Measurements from ENCODE around the gene RMND1. TPM values are rescaled to one million over a fixed set of nuclear protein-coding genes. Genes with fewer than 3 reads are reported as not detected.
A peak's percentile ranks its signal among the peaks of the same experiment; 100 is the strongest.

Gene RMND1
- total and polyA plus RNA-seq, 2 of the 13 experiments (the other 11 are each of a cell fraction or from before 2014, with no cell fraction given), result 34.0 to 72.5 TPM

DNA sequence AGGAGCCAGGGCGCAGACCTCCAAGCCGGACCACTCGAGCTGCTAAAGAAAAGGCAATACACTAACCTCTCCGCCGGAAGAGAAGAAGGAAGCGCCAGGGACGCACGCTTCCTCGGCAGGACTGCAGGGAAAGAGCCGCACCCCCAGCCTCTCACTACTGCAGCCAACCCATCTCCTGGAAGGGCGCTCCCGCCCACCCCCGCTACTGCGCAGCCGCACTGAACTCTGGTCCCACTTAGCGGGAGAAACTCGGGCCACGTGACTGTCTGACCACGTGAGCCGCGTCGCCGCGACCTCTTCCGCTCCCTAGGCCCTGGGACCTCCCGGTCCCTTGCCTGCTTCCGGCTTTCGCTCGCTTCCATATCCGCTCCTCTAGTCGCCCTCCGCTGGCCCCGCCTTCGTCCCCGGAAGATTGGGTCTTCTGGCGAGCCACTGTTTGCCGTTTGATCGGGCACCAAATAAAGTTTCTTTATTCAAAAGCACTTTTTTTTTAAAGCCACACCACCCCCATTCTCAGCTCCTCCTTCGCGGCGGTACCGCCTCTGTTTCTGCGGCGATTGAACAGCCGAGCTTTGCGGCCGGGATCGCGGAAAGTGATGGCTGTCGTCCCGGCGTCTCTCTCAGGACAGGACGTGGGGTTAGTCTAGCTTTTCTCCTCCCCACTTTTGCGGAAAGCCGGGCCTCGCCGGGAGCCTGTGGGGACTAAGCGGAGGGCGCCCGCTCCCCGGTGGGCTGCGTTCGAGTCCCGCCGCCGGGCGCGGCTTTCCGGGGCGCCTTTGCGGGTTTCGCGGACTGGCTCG, at the start of gene RMND1 (continued):
- TF ChIP-seq NR1H2 (CRISPR knock-in tag; IDR thresholded peaks at IDR 0.05; ENCODE audit: borderline replicate concordance, low read depth) (no peak), RFX3 (CRISPR knock-in tag; IDR thresholded peaks at IDR 0.05) (no peak), JDP2 (CRISPR knock-in tag; IDR thresholded peaks at IDR 0.05; ENCODE audit: borderline replicate concordance) (no peak), RORA (CRISPR knock-in tag; IDR thresholded peaks at IDR 0.05) (no peak), KLF6 (CRISPR knock-in tag; IDR thresholded peaks at IDR 0.05) (peak; percentile 90), SRSF1 (optimal IDR thresholded peaks at IDR 0.05; ENCODE audit: low read depth, low read length) (peak; percentile 43), HNRNPLL (IDR thresholded peaks at IDR 0.05; ENCODE audit: low read depth, low read length, poor library complexity, severe bottlenecking) (peak; percentile 93), SP2 (CRISPR knock-in tag; IDR thresholded peaks at IDR 0.05) (peak; percentile 79), SAFB2 (CRISPR knock-in tag; IDR thresholded peaks at IDR 0.05; ENCODE audit: borderline replicate concordance, low read depth) (peak; percentile 67; the same call in 1 of the 2 replicates), MEIS2 (CRISPR knock-in tag; IDR thresholded peaks at IDR 0.05) (peak; percentile 75), SMARCE1 (IDR thresholded peaks at IDR 0.05; ENCODE audit: borderline replicate concordance) (no peak), RFX5 (IDR thresholded peaks at IDR 0.05; ENCODE audit: low read depth, low read length) (no peak), ZNF121 (CRISPR knock-in tag; IDR thresholded peaks at IDR 0.05) (no peak), SMC3 (IDR thresholded peaks at IDR 0.05; ENCODE audit: low read length) (peak; percentile 23; the same call in 1 of the 2 replicates), ZNF850 (CRISPR knock-in tag; conservative IDR thresholded peaks at IDR 0.05) (no peak; the same call in 1 of the 2 replicates), ZNF101 (CRISPR knock-in tag; IDR thresholded peaks at IDR 0.05; ENCODE audit: borderline replicate concordance, low read depth) (peak; percentile 87; the same call in 1 of the 2 replicates)
- TF ChIP-seq, protein P1, sequence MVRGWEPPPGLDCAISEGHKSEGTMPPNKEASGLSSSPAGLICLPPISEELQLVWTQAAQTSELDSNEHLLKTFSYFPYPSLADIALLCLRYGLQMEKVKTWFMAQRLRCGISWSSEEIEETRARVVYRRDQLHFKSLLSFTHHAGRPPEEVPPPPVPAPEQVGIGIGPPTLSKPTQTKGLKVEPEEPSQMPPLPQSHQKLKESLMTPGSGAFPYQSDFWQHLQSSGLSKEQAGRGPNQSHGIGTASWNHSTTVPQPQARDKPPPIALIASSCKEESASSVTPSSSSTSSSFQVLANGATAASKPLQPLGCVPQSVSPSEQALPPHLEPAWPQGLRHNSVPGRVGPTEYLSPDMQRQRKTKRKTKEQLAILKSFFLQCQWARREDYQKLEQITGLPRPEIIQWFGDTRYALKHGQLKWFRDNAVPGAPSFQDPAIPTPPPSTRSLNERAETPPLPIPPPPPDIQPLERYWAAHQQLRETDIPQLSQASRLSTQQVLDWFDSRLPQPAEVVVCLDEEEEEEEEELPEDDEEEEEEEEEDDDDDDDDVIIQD (CRISPR knock-in tag; IDR thresholded peaks at IDR 0.05; ENCODE audit: low read depth), result no peak; the same call in none of the 2 replicates
- TF ChIP-seq, protein P2, sequence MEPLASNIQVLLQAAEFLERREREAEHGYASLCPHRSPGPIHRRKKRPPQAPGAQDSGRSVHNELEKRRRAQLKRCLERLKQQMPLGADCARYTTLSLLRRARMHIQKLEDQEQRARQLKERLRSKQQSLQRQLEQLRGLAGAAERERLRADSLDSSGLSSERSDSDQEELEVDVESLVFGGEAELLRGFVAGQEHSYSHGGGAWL (CRISPR knock-in tag; IDR thresholded peaks at IDR 0.05), result peak; percentile 96
- TF ChIP-seq, protein P3, sequence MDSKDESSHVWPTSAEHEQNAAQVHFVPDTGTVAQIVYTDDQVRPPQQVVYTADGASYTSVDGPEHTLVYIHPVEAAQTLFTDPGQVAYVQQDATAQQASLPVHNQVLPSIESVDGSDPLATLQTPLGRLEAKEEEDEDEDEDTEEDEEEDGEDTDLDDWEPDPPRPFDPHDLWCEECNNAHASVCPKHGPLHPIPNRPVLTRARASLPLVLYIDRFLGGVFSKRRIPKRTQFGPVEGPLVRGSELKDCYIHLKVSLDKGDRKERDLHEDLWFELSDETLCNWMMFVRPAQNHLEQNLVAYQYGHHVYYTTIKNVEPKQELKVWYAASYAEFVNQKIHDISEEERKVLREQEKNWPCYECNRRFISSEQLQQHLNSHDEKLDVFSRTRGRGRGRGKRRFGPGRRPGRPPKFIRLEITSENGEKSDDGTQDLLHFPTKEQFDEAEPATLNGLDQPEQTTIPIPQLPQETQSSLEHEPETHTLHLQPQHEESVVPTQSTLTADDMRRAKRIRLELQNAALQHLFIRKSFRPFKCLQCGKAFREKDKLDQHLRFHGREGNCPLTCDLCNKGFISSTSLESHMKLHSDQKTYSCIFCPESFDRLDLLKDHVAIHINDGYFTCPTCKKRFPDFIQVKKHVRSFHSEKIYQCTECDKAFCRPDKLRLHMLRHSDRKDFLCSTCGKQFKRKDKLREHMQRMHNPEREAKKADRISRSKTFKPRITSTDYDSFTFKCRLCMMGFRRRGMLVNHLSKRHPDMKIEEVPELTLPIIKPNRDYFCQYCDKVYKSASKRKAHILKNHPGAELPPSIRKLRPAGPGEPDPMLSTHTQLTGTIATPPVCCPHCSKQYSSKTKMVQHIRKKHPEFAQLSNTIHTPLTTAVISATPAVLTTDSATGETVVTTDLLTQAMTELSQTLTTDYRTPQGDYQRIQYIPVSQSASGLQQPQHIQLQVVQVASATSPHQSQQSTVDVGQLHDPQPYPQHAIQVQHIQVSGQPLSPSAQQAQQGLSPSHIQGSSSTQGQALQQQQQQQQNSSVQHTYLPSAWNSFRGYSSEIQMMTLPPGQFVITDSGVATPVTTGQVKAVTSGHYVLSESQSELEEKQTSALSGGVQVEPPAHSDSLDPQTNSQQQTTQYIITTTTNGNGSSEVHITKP (CRISPR knock-in tag; IDR thresholded peaks at IDR 0.05; ENCODE audit: low read depth), result peak; percentile 69; the same call in 1 of the 2 replicates
- TF ChIP-seq, protein P4, sequence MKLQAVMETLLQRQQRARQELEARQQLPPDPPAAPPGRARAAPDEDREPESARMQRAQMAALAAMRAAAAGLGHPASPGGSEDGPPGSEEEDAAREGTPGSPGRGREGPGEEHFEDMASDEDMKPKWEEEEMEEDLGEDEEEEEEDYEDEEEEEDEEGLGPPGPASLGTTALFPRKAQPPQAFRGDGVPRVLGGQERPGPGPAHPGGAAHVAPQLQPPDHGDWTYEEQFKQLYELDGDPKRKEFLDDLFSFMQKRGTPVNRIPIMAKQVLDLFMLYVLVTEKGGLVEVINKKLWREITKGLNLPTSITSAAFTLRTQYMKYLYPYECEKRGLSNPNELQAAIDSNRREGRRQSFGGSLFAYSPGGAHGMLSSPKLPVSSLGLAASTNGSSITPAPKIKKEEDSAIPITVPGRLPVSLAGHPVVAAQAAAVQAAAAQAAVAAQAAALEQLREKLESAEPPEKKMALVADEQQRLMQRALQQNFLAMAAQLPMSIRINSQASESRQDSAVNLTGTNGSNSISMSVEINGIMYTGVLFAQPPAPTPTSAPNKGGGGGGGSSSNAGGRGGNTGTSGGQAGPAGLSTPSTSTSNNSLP (IDR thresholded peaks at IDR 0.05; ENCODE audit: low read depth, low read length), result peak; percentile 99
- TF ChIP-seq, protein P5, sequence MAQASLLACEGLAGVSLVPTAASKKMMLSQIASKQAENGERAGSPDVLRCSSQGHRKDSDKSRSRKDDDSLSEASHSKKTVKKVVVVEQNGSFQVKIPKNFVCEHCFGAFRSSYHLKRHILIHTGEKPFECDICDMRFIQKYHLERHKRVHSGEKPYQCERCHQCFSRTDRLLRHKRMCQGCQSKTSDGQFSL (CRISPR knock-in tag; IDR thresholded peaks at IDR 0.05), result peak; percentile 90

All from HepG2 (cell line).